Hypothalamus (tissue), 51 donors: ENCODE measurements around the gene CWH43.
"Not testable (repeated sequence)": the region's sequence is repeated elsewhere in the genome, so short reads cannot be mapped to it uniquely, and the experiment has no call there.

Experiments
- DNase-seq, 51 donors: peaks; one replicate each; lab custom pipeline; 2025; lab: John Stamatoyannopoulos, UW

CWH43 gene

GRCh38 chr4:49096215-49096614, 110.1 kb downstream of the CWH43 start:
- not testable (repeated sequence) for DNase-seq

- DNase-seq: not testable (repeated sequence)
Observed at GRCh38 chr4:49096627-49097026, 110.6 kb downstream of the CWH43 start.

- not testable (repeated sequence) for DNase-seq
Observed at GRCh38 chr4:49097071-49097470, 111.0 kb downstream of the CWH43 start.

GRCh38 chr4:49097505-49097904, 111.4 kb downstream of the CWH43 start:
- DNase-seq: not testable (repeated sequence)

- not testable (repeated sequence) for DNase-seq
Observed at GRCh38 chr4:49098034-49098759, 112.1 kb downstream of the CWH43 start.

- DNase-seq: not testable (repeated sequence)
Observed at GRCh38 chr4:49099831-49100444, 113.9 kb downstream of the CWH43 start.

- DNase-seq: not testable (repeated sequence)
Observed at GRCh38 chr4:49102344-49102898, 116.3 kb downstream of the CWH43 start.

- DNase-seq: not testable (repeated sequence)
Observed at GRCh38 chr4:49103436-49104136, 117.5 kb downstream of the CWH43 start.

GRCh38 chr4:49104231-49104930, 118.3 kb downstream of the CWH43 start:
- not testable (repeated sequence) for DNase-seq

- DNase-seq: not testable (repeated sequence)
Observed at GRCh38 chr4:49105248-49105904, 119.3 kb downstream of the CWH43 start.

- DNase-seq: not testable (repeated sequence)
Observed at GRCh38 chr4:49107262-49107661, 121.2 kb downstream of the CWH43 start.

- DNase-seq: not testable (repeated sequence)
Observed at GRCh38 chr4:49108183-49108978, 122.3 kb downstream of the CWH43 start.

GRCh38 chr4:49109567-49110166, 123.6 kb downstream of the CWH43 start:
- DNase-seq: not testable (repeated sequence)

- DNase-seq: not testable (repeated sequence)
Observed at GRCh38 chr4:49110579-49110978, 124.5 kb downstream of the CWH43 start.
